IMR-90 (cell line): ENCODE data around the gene SSR3. TPM values are rescaled to one million over a fixed set of nuclear protein-coding genes. Genes with fewer than 3 reads are reported as not detected.

Experiments
- ATAC-seq: fragments of 200-7000 bp; cut with Tn5 transposase; 2 replicates; pipeline ENCODE4 v1.9.1; 2020; ENCODE audit warnings: low read depth, mild to moderate bottlenecking, moderate library complexity
- BruUV-seq: library from RNA; stranded (reverse); fragments of 400-500 nt; replicated peaks from 2 replicates; lab custom pipeline; 2021; lab: Mats Ljungman, UMichigan
- CTCF ChIA-PET: fragments of 300-600 bp; formaldehyde crosslinking; extraction: SDS; loops from one replicate; lab custom pipeline; 2021; ENCODE audit warnings: antibody characterized with exemption; lab: Yijun Ruan, JAX
- POLR2A ChIA-PET: fragments of 300-600 bp; sonication (Branson Sonifier 250); formaldehyde crosslinking; loops from one replicate; lab custom pipeline; 2022; ENCODE audit warnings: antibody characterized with exemption; ENCODE audit not compliant: unreplicated experiment; lab: Charles Lee
- DNase-seq: peaks from one replicate; pipeline ENCODE4 v3.0.0; 2013
- H2AFZ ChIP-seq: replicated peaks from 2 replicates; pipeline ENCODE3; 2013; ENCODE audit warnings: low read length, mild to moderate bottlenecking; ENCODE audit not compliant: poor library complexity
- H2AK5ac ChIP-seq: 2 replicates; pipeline ENCODE4 v1.6.1; 2013; ENCODE audit warnings: low read depth, low read length, inconsistent platforms
- H2AK9ac ChIP-seq: replicated peaks from 2 replicates; pipeline ENCODE3; 2013; ENCODE audit warnings: mild to moderate bottlenecking, low read depth, low read length, moderate library complexity; ENCODE audit not compliant: poor library complexity
- H2BK120ac ChIP-seq: 2 replicates; pipeline ENCODE4 v1.6.1; 2013; ENCODE audit warnings: low read depth, low read length, inconsistent platforms
- H2BK15ac ChIP-seq: 3 replicates; pipeline ENCODE4 v1.6.1; 2013; ENCODE audit warnings: low read depth, low read length, inconsistent platforms
- H2BK20ac ChIP-seq: 2 replicates; pipeline ENCODE4 v1.6.1; 2013; ENCODE audit warnings: low read depth, mild to moderate bottlenecking, inconsistent platforms, low read length, moderate library complexity
- H2BK5ac ChIP-seq: 2 replicates; pipeline ENCODE4 v1.6.1; 2013; ENCODE audit warnings: mild to moderate bottlenecking, low read depth, low read length, inconsistent platforms; ENCODE audit not compliant: poor library complexity, severe bottlenecking
- H3K14ac ChIP-seq: replicated peaks from 2 replicates; pipeline ENCODE4 v1.6.1; 2013; ENCODE audit warnings: low read depth, low read length, inconsistent platforms
- H3K18ac ChIP-seq: 2 replicates; pipeline ENCODE4 v1.6.1; 2013; ENCODE audit warnings: low read depth, low read length, control low read depth
- H3K23ac ChIP-seq: 2 replicates; pipeline ENCODE4 v1.6.1; 2013; ENCODE audit warnings: low read depth, low read length, inconsistent platforms
- H3K27ac ChIP-seq: 2 replicates; pipeline ENCODE4 v1.5.1; 2013; ENCODE audit warnings: mild to moderate bottlenecking, control low read depth, low read length; ENCODE audit not compliant: insufficient read depth
- H3K27me3 ChIP-seq: 2 replicates; pipeline ENCODE4 v1.6.1; 2013; ENCODE audit warnings: low read length; ENCODE audit not compliant: control insufficient read depth, insufficient read depth
- H3K36me3 ChIP-seq: 2 replicates; pipeline ENCODE4 v1.6.1; 2013; ENCODE audit warnings: low read length, mixed read lengths; ENCODE audit not compliant: control insufficient read depth, insufficient read depth
- H3K4ac ChIP-seq: 2 replicates; pipeline ENCODE4 v1.6.1; 2013; ENCODE audit warnings: low read depth, low read length, inconsistent platforms
- H3K4me1 ChIP-seq: 2 replicates; pipeline ENCODE4 v1.6.1; 2013; ENCODE audit warnings: low read length, mixed read lengths; ENCODE audit not compliant: control insufficient read depth, insufficient read depth
- H3K4me2 ChIP-seq: 2 replicates; pipeline ENCODE4 v1.6.1; 2013; ENCODE audit warnings: low read depth, mild to moderate bottlenecking, control low read depth, low read length, moderate library complexity
- H3K4me3 ChIP-seq: 2 replicates; pipeline ENCODE4 v1.5.1; 2013; ENCODE audit warnings: low read depth, mild to moderate bottlenecking, control low read depth, low read length, moderate library complexity; ENCODE audit not compliant: insufficient read depth
- H3K56ac ChIP-seq: 2 replicates; pipeline ENCODE4 v1.6.1; 2013; ENCODE audit warnings: low read length, inconsistent platforms; ENCODE audit not compliant: insufficient read depth; ENCODE audit errors: extremely low read depth
- H3K79me1 ChIP-seq, 2 experiments: 2 replicates each; pipeline ENCODE4 v1.6.1; 2013; ENCODE audit warnings: low read length in 2 of 2, inconsistent platforms in 1 of 2, low read depth in 1 of 2
- H3K9ac ChIP-seq: 2 replicates; pipeline ENCODE4 v1.6.1; 2013; ENCODE audit warnings: low read depth, low read length, control low read depth
- H3K9me1 ChIP-seq: 2 replicates; pipeline ENCODE4 v1.6.1; 2013; ENCODE audit warnings: low read length, inconsistent platforms; ENCODE audit not compliant: insufficient read depth
- H3K9me3 ChIP-seq: 2 replicates; pipeline ENCODE4 v1.6.1; 2013; ENCODE audit warnings: low read length; ENCODE audit not compliant: control insufficient read depth, insufficient read depth
- H4K20me1 ChIP-seq: 2 replicates; pipeline ENCODE4 v1.6.1; 2013; ENCODE audit warnings: low read length, inconsistent platforms; ENCODE audit not compliant: insufficient read depth
- H4K5ac ChIP-seq: 2 replicates; pipeline ENCODE4 v1.6.1; 2013; ENCODE audit warnings: mild to moderate bottlenecking, low read depth, low read length, control low read depth
- H4K8ac ChIP-seq, 2 experiments: 2 replicates each; pipeline ENCODE4 v1.6.1; 2013; ENCODE audit warnings: low read depth in 2 of 2, low read length in 2 of 2, control low read depth in 1 of 2, inconsistent platforms in 1 of 2
- H4K91ac ChIP-seq: 2 replicates; pipeline ENCODE4 v1.6.1; 2013; ENCODE audit warnings: low read depth, low read length, inconsistent platforms; ENCODE audit not compliant: insufficient read depth
- CHD1 ChIP-seq: IDR thresholded peaks from 2 replicates; pipeline ENCODE4 v1.6.1; 2012; ENCODE audit warnings: low read depth, low read length, improper control_type of control experiment
- CTCF ChIP-seq: conservative IDR thresholded peaks from 2 replicates; pipeline ENCODE4 v1.5.1; 2012; ENCODE audit warnings: mild to moderate bottlenecking, low read depth, low read length, improper control_type of control experiment
- ELK1 ChIP-seq: fragments of 150-350 bp; IDR thresholded peaks from 2 replicates; pipeline ENCODE4 v1.6.1; 2016; ENCODE audit warnings: low read depth, mild to moderate bottlenecking, low read length, moderate library complexity, borderline replicate concordance
- NFE2L2 ChIP-seq: fragments of 150-350 bp; IDR thresholded peaks from 2 replicates; pipeline ENCODE4 v1.6.1; 2016; ENCODE audit warnings: low read depth, mild to moderate bottlenecking, low read length
- RCOR1 ChIP-seq: IDR thresholded peaks from 2 replicates; pipeline ENCODE4 v1.6.1; 2012; ENCODE audit warnings: mild to moderate bottlenecking, low read length, improper control_type of control experiment; ENCODE audit not compliant: insufficient replicate concordance
- RFX5 ChIP-seq: IDR thresholded peaks from 2 replicates; pipeline ENCODE4 v1.8.0; 2012; ENCODE audit warnings: low read depth, mild to moderate bottlenecking, low read length, moderate library complexity
- WGBS, 2 experiments: methylation state at CpG; one replicate each; pipeline versions ENCODE4 v1.1.5 to v1.1.7; 2013; ENCODE audit warnings: missing lambda C conversion rate in 2 of 2; ENCODE audit not compliant: insufficient read length in 1 of 2; ENCODE audit errors: extremely low coverage in 2 of 2; 5-methylcytosine and 5-hydroxymethylcytosine counted together
- dilution Hi-C: fragments of 300-500 bp; cut with HindIII; formaldehyde crosslinking; loops from one replicate; pipeline ENCODE4 v1.14.3; 2018; ENCODE audit warnings: low sequenced_read_pairs; ENCODE audit not compliant: unreplicated experiment
- in situ Hi-C: fragments of 300-500 bp; cut with MboI; formaldehyde crosslinking; loops from 3 replicates; pipeline ENCODE4 v1.14.3; 2019; ENCODE audit warnings: low sequenced_read_pairs, inconsistent platforms, mixed read lengths
- intact Hi-C: fragments of 100-400 bp; cut with micrococcal nuclease; formaldehyde crosslinking; loops from 2 replicates; pipeline ENCODE4 v1.10.0; 2022
- polyA plus RNA-seq, 3 experiments: library from polyadenylated mRNA; depleted of rRNA; stranded (reverse); fragments of >200 nt; gene quantifications; 2 replicates each; pipeline ENCODE4 v1.2.3, GENCODE V29; 2012; ENCODE audit warnings: low replicate concordance in 1 of 3
- total RNA-seq: library from RNA; depleted of rRNA; stranded (reverse); fragments of >200 nt; gene quantifications from 2 replicates; pipeline ENCODE4 v1.2.3, GENCODE V29; 2012

The SSR3 gene
- total and polyA plus RNA-seq, 2 of the 4 experiments (the other 2 are of a cell fraction): 246 to 608 TPM

GRCh38 chr3:156533205-156533604 lies 21.7 kb downstream of the SSR3 start (continued):
- TF ChIP-seq ELK1 (no peak), NFE2L2 (no peak), RFX5 (no peak)

GRCh38 chr3:156532730-156533129 lies 22.2 kb downstream of the SSR3 start:
- H2BK20ac ChIP-seq: no peak overlapping the region
- CTCF ChIA-PET: no interaction called here

More at GRCh38 chr3:156532730-156533129, 22.2 kb downstream of the SSR3 start:
- no TSS peak for BruUV-seq
- intact Hi-C loops: no loop called here
- POLR2A ChIA-PET: no interaction called here
- Histone ChIP-seq H4K8ac (no peak overlapping the region), H2BK120ac (no peak overlapping the region), H3K4me1 (peaks cover 16% of the 10 kb centered on the region), H2AFZ (no peak overlapping the region), H3K9me3 (no peaks in the 10 kb centered on the region), H3K4me2 (no peak overlapping the region), H3K27ac (no peak overlapping the region), H2BK5ac (no peak overlapping the region), H3K4me3 (no peak overlapping the region), H4K20me1 (peaks cover 25% of the 10 kb centered on the region), H3K56ac (no peak overlapping the region), H2AK5ac (0 out of 2 replicates have a peak overlapping the region, but pooled peaks have one; percentile 8), H3K9me1 (peaks cover 18% of the 10 kb centered on the region), H3K18ac (no peak overlapping the region), H3K27me3 (no peaks in the 10 kb centered on the region), H3K9ac (no peak overlapping the region), H3K14ac (peak overlapping the region; percentile 73; the same call in 1 of the 2 replicates), H2BK15ac (no peak overlapping the region), H3K36me3 (no peaks in the 10 kb centered on the region), H3K23ac (no peak overlapping the region), H2AK9ac (no peak overlapping the region), H3K79me1 (peaks cover 0 to 22% of the 10 kb centered on the region in 2 experiments; a peak in 2 of 4 replicates), H4K91ac (no peak overlapping the region), H3K4ac (no peak overlapping the region), H4K5ac (no peak overlapping the region)
- dilution Hi-C loops: no loop called here
- DNase-seq (no peak), ATAC-seq (no peak)
- no CpG with 5 or more reads among the region's 3 CpGs for WGBS, 2 experiments
- TF ChIP-seq RFX5: no peak
- no peak for TF ChIP-seq RCOR1
- TF ChIP-seq CTCF: no peak
- TF ChIP-seq CHD1: no peak
- in situ Hi-C loops: loop anchor here (25.0 kb wide), 1 partner anchor 305 kb away; the partner anchor contains the start of gene LEKR1
